Vagina (tissue), 2 donors: ENCODE results near the gene LRRC73. TPM values are rescaled to one million over a fixed set of nuclear protein-coding genes. Genes with fewer than 3 reads are reported as not detected.

ENCODE experiments used
- DNase-seq, 2 donors: peaks; one replicate each; pipeline ENCODE4 v3.0.0-alpha.2; 2017; ENCODE audit errors: extremely low spot score in 2 of 2
- H3K27ac ChIP-seq: fragments of 200-600 bp; sonication (generic); one replicate; pipeline ENCODE4 v1.5.1; 2019
- H3K27me3 ChIP-seq: fragments of 200-600 bp; sonication (generic); one replicate; pipeline ENCODE4 v1.5.1; 2019
- H3K36me3 ChIP-seq, 2 donors: fragments of 200-600 bp; sonication (generic); one replicate each; pipeline ENCODE4 v1.5.1; 2017 to 2019
- H3K4me1 ChIP-seq: fragments of 200-600 bp; sonication (generic); one replicate; pipeline ENCODE4 v1.5.1; 2019
- H3K4me3 ChIP-seq, 2 donors: fragments of 200-600 bp; sonication (generic); 1 replicate in 1 of 2; 2 replicates in 1 of 2; pipeline ENCODE4 v1.5.1; 2016 to 2019
- H3K9me3 ChIP-seq: fragments of 200-600 bp; sonication (generic); one replicate; pipeline ENCODE4 v1.5.1; 2019
- POLR2A ChIP-seq, 2 donors: fragments of 450-650 bp; IDR thresholded peaks; one replicate each; pipeline ENCODE4 v1.6.1; 2017; ENCODE audit warnings: antibody characterized with exemption in 2 of 2, mild to moderate bottlenecking in 2 of 2, moderate library complexity in 2 of 2
- POLR2AphosphoS5 ChIP-seq, 2 donors: sonication (generic); formaldehyde crosslinking; IDR thresholded peaks; one replicate each; pipeline ENCODE4 v1.9.0; 2017; ENCODE audit warnings: antibody characterized with exemption in 2 of 2, mild to moderate bottlenecking in 2 of 2, low read depth in 1 of 2; ENCODE audit not compliant: insufficient read depth in 1 of 2
- intact Hi-C: fragments of 100-400 bp; cut with DNase I; formaldehyde crosslinking; loops from one replicate; pipeline ENCODE4 v1.15.1; 2023
- total RNA-seq: library from RNA; depleted of rRNA; stranded (reverse); fragments of >200 nt; gene quantifications from one replicate; pipeline ENCODE4 v1.2.3, GENCODE V29; 2016
- TF ChIP-seq, protein P1 (sequence below), 3 experiments: fragments of 450-650 bp in 2 of 3; fragments of 200-600 bp in 1 of 3; sonication (generic) in 1 of 3; IDR thresholded peaks; one replicate each; pipeline ENCODE4 v1.5.1; 2017 to 2019; ENCODE audit warnings: antibody characterized with exemption in 3 of 3, mild to moderate bottlenecking in 2 of 3, moderate library complexity in 2 of 3

Gene LRRC73
- total RNA-seq, 1 donor from 2014 or later = not detected

DNA sequence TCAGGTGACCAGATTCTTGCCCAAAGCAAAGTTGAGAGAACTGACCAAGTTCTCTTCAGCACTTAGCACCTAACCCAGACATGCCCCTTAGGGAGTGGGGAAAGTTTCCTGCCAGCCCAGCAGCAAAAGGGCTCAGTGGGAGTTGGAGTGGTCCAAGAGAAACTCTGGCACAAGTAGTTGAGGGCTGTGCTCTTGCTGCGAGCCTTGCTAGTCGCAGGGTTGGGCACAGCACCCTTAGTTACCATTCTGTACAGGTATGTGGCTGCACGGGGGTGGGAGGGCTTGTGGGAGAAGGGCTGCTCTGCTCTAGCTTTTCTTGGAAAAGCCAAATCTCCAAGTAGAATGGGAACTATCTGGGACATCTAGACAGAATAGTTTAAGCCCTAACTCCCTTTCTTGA lies 13.1 kb upstream of the LRRC73 start:
- Histone ChIP-seq H3K4me3 (no peak overlapping the region), H3K27me3 (no peaks in the 10 kb centered on the region), H3K9me3 (no peaks in the 10 kb centered on the region), H3K4me1 (peaks cover 11% of the 10 kb centered on the region), H3K27ac (no peak overlapping the region), H3K36me3 (peaks cover 0 to 88% of the 10 kb centered on the region in 2 donors)
- TF ChIP-seq POLR2A (IDR thresholded peaks at IDR 0.05) = no peak
- TF ChIP-seq, protein P1, sequence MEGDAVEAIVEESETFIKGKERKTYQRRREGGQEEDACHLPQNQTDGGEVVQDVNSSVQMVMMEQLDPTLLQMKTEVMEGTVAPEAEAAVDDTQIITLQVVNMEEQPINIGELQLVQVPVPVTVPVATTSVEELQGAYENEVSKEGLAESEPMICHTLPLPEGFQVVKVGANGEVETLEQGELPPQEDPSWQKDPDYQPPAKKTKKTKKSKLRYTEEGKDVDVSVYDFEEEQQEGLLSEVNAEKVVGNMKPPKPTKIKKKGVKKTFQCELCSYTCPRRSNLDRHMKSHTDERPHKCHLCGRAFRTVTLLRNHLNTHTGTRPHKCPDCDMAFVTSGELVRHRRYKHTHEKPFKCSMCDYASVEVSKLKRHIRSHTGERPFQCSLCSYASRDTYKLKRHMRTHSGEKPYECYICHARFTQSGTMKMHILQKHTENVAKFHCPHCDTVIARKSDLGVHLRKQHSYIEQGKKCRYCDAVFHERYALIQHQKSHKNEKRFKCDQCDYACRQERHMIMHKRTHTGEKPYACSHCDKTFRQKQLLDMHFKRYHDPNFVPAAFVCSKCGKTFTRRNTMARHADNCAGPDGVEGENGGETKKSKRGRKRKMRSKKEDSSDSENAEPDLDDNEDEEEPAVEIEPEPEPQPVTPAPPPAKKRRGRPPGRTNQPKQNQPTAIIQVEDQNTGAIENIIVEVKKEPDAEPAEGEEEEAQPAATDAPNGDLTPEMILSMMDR (IDR thresholded peaks at IDR 0.05) = no peak
- TF ChIP-seq POLR2AphosphoS5 (IDR thresholded peaks at IDR 0.05; ENCODE audit: insufficient read depth in 1 of 2, low read depth in 1 of 2) = no peak
- no peak for DNase-seq
- intact Hi-C loops = no loop called here

DNA sequence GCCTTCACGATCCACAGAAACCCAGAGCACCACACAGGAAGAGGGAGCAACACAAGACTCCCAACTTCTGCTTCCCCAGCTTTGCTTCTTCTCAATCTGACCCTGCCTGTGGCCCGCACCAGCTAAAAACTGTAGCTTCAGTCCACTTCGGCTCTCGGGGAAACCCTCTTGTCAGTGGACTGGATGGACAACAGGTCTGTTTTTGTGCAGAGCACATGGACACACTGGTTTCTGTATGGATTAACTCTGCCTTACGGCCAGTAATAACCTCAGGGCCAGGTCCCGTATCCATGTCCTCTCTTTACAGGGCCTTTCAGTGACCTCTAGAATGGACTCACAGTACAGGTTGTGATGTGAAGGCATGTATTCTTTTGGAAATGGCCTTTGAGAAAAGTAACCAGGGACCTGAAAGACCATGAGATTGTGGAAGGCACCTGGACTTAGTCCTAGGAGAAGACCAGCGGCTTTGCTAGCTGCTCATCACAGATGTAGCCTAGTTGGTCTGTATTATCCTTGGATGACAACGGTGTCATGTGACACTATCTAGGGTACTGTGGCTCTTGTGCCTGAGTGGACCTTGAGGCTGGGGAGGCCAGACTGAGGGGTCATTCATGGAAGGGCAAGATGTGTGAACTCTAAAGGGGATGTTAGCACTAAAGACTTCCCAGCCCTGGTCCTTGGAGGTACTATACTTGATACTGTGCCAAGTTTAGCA lies 12.6 kb upstream of the LRRC73 start:
- Histone ChIP-seq H3K4me3 (no peak overlapping the region), H3K36me3 (peaks cover 0 to 83% of the 10 kb centered on the region in 2 donors), H3K27me3 (no peaks in the 10 kb centered on the region), H3K4me1 (peaks cover 17% of the 10 kb centered on the region), H3K27ac (no peak overlapping the region), H3K9me3 (no peaks in the 10 kb centered on the region)
- intact Hi-C loops = no loop called here
- TF ChIP-seq, protein P1 (IDR thresholded peaks at IDR 0.05) = no peak
- TF ChIP-seq POLR2AphosphoS5 (IDR thresholded peaks at IDR 0.05; ENCODE audit: insufficient read depth in 1 of 2, low read depth in 1 of 2) (no peak), POLR2A (IDR thresholded peaks at IDR 0.05) (no peak)
- no peak for DNase-seq

DNA sequence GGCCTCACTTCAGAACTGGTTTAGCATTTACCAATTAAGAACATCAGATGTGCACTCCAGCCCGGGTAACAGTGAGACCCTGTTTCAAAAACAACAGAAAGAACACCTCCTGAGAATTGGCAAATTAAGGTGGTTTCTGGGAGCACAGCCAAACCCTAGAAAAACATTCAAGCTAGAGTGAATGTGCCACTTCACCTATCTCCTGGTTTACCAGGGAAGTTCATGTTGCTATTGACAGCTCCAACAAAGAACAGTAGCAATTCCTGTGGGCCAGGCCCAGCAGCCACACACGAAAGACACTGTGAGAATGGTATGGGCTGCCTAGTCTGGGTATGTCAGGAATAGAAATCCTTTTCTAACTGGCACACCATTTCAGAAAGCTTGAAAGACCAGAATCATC lies 11.7 kb upstream of the LRRC73 start:
- Histone ChIP-seq H3K4me1 (peaks cover 20% of the 10 kb centered on the region), H3K27ac (no peak overlapping the region), H3K4me3 (no peak overlapping the region), H3K36me3 (peaks cover 0 to 76% of the 10 kb centered on the region in 2 donors), H3K27me3 (no peaks in the 10 kb centered on the region), H3K9me3 (no peaks in the 10 kb centered on the region)
- intact Hi-C loops = no loop called here
- no peak for TF ChIP-seq POLR2AphosphoS5 (IDR thresholded peaks at IDR 0.05; ENCODE audit: insufficient read depth in 1 of 2, low read depth in 1 of 2)
- TF ChIP-seq POLR2A (IDR thresholded peaks at IDR 0.05) = no peak
- TF ChIP-seq, protein P1 (IDR thresholded peaks at IDR 0.05) = no peak
- no peak for DNase-seq

DNA sequence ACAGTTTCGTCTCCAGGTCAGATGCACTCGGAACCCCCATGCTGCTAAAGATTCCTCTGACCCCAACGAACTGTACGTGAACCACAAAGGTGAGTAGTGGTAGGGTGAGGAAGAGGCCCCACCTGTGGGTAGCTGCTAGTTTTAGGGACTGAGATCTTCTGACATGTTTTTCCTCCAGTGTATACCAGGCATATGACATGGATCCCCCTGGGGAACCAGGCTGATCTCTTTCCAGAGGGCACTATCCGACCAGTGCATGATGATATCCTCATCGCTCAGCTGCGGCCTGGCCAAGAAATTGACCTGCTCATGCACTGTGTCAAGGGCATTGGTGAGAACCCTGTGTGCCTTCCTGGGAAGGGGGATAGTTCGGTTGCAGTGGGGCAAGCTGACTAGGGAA lies 10.0 kb upstream of the LRRC73 start:
- H3K4me3 ChIP-seq = no peak overlapping the region
- peaks cover 33% of the 10 kb centered on the region for H3K4me1 ChIP-seq
- H3K27me3 ChIP-seq = no peaks in the 10 kb centered on the region
- H3K9me3 ChIP-seq = no peaks in the 10 kb centered on the region
- H3K36me3 ChIP-seq = peaks cover 0 to 60% of the 10 kb centered on the region in 2 donors
- DNase-seq = no peak
- TF ChIP-seq, protein P1 (IDR thresholded peaks at IDR 0.05) = no peak
- intact Hi-C loops = no loop called here
- H3K27ac ChIP-seq = no peak overlapping the region

DNA sequence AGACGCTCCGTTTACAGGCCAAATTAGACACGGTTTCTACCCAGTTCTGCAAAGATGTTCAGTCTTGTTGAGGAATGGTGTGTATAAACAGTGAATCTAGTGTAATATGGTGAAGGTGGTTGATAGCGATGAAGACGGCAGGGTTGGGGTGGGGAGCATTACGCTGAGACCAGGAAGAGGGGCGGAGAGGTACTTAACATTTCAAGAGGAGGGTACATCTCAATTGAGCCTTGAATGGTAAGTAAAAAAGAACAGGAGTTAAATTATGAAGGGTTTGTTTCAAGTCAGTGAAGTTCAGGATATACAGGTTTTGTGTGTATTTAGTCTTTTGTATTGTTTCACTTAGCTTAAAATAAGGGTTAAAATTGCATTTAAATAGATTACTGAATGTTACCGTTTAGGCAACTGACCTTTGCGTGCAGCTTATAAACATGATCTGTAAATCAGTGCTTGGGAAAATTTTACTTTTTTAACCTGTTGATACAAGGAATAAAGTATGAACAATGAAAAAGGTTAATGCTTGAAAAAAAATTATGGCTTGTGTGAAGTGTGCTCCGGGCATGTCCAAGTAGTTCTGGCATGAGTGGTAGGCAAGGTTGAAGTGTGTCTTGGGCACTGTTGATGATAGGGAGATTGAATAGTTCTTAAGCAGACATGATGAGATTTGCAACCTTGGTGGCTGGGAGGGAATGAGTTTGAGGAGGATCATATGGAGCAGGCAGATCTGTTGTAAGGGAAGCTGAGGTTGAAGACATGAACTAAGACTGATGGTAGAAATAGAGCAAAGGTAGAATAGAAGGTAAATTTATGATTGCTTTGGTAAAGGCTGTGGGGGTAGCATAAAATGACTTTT lies 7.6 kb upstream of the LRRC73 start:
- peaks cover 0 to 60% of the 10 kb centered on the region in 2 donors for H3K36me3 ChIP-seq
- TF ChIP-seq POLR2A (IDR thresholded peaks at IDR 0.05) = no peak
- H3K27me3 ChIP-seq = no peaks in the 10 kb centered on the region
- H3K9me3 ChIP-seq = no peaks in the 10 kb centered on the region
- H3K4me1 ChIP-seq = peaks cover 44% of the 10 kb centered on the region
- H3K27ac ChIP-seq = peak overlapping the region; percentile 3
- H3K4me3 ChIP-seq = peak overlapping the region; percentile 79 to 84
- DNase-seq = no peak
- intact Hi-C loops = no loop called here
